HepG2 (cell line): ENCODE data around the gene EPHA4. TPM values are rescaled to one million over a fixed set of nuclear protein-coding genes. Genes with fewer than 3 reads are reported as not detected.
A peak's percentile ranks its signal among the peaks of the same experiment; 100 is the strongest.

ENCODE experiments used
- ATAC-seq: fragments of 200-7000 bp; cut with Tn5 transposase; 3 replicates; pipeline ENCODE4 v1.9.1; 2020; ENCODE audit warnings: mild to moderate bottlenecking, moderate library complexity
- BruUV-seq: library from RNA; stranded (reverse); fragments of 400-500 nt; replicated peaks from 2 replicates; lab custom pipeline; 2021; lab: Mats Ljungman, UMichigan
- CTCF ChIA-PET: fragments of 300-600 bp; formaldehyde crosslinking; extraction: SDS; loops from one replicate; lab custom pipeline; 2021; ENCODE audit warnings: low total read pairs, inconsistent platforms, low intra/inter-chr PET ratio; lab: Yijun Ruan, JAX
- POLR2A ChIA-PET: fragments of 350-600 bp; sonication (Branson Sonifier 250); formaldehyde crosslinking; loops from one replicate; lab custom pipeline; 2020; ENCODE audit warnings: antibody characterized with exemption, inconsistent platforms; lab: Yijun Ruan, JAX
- DNase-seq: peaks from one replicate; pipeline ENCODE4 v3.0.0-alpha.2; 2015; ENCODE audit warnings: low spot score
- FAIRE-seq: peaks from 3 replicates; lab custom pipeline; 2011; peaks lifted over from hg19 to GRCh38; lab: Jason Lieb, UNC
- H2AFZ ChIP-seq: one replicate; pipeline ENCODE4 v1.6.1; 2011; ENCODE audit warnings: low read length, inconsistent platforms
- H3K27ac ChIP-seq: fragments of 300-600 bp; 3 replicates; pipeline ENCODE4 v1.8.0; 2011; ENCODE audit warnings: mixed run types, mild to moderate bottlenecking, mixed read lengths, low read length, inconsistent platforms; ENCODE audit not compliant: insufficient read depth; ENCODE audit errors: extremely low read length
- H3K27me3 ChIP-seq, 2 experiments: fragments of 200-600 bp in 1 of 2; 2 replicates in 1 of 2; 3 replicates in 1 of 2; pipeline versions ENCODE4 v1.6.0 to v1.8.0; 2011; ENCODE audit warnings: low read length in 2 of 2, mild to moderate bottlenecking in 2 of 2, moderate library complexity in 2 of 2, inconsistent platforms in 1 of 2; ENCODE audit not compliant: insufficient read depth in 2 of 2, control insufficient read depth in 1 of 2
- H3K36me3 ChIP-seq, 2 experiments: fragments of 200-600 bp in 1 of 2; replicated peaks in 1 of 2; 2 replicates in 1 of 2; 3 replicates in 1 of 2; pipeline versions ENCODE4 v1.5.1 to v1.8.0; 2011; ENCODE audit warnings: low read length in 2 of 2, inconsistent platforms in 1 of 2; ENCODE audit not compliant: insufficient read depth in 2 of 2, control insufficient read depth in 1 of 2
- H3K4me1 ChIP-seq: 2 replicates; pipeline ENCODE4 v1.5.1; 2012; ENCODE audit warnings: low read length, inconsistent platforms; ENCODE audit not compliant: insufficient read depth
- H3K4me2 ChIP-seq: 2 replicates; pipeline ENCODE4 v1.6.0; 2011; ENCODE audit warnings: low read depth, low read length, inconsistent platforms
- H3K4me3 ChIP-seq, 3 experiments: fragments of 200-600 bp in 1 of 3; sonication (generic), shearing (Covaris generic) in 1 of 3; replicated peaks in 1 of 3; 2 replicates each; pipeline ENCODE4 v1.5.1; 2011 to 2016; ENCODE audit warnings: low read length in 3 of 3, inconsistent platforms in 2 of 3, low read depth in 2 of 3, mild to moderate bottlenecking in 2 of 3, control low read depth in 1 of 3, mixed read lengths in 1 of 3; ENCODE audit not compliant: insufficient read depth in 1 of 3
- H3K79me2 ChIP-seq: one replicate; pipeline ENCODE4 v1.6.1; 2011; ENCODE audit warnings: low read length, inconsistent platforms; ENCODE audit not compliant: insufficient read depth
- H3K9ac ChIP-seq: 2 replicates; pipeline ENCODE4 v1.6.0; 2011; ENCODE audit warnings: mild to moderate bottlenecking, low read depth, low read length, inconsistent platforms; ENCODE audit not compliant: insufficient read depth
- H3K9me3 ChIP-seq: 2 replicates; pipeline ENCODE4 v1.5.1; 2012; ENCODE audit warnings: mild to moderate bottlenecking, low read length
- H4K20me1 ChIP-seq: 2 replicates; pipeline ENCODE4 v1.6.0; 2011; ENCODE audit warnings: inconsistent platforms, mild to moderate bottlenecking, low read length, moderate library complexity; ENCODE audit not compliant: insufficient read depth
- MAFG ChIP-seq: sonication (generic); formaldehyde crosslinking; IDR thresholded peaks from 2 replicates; pipeline ENCODE4 v1.5.1; 2020; ENCODE audit warnings: mild to moderate bottlenecking, missing genetic modification reagents
- POLR2A ChIP-seq, 2 experiments: IDR thresholded peaks; 2 replicates each; pipeline ENCODE4 v1.6.1; 2011; ENCODE audit warnings: low read depth in 2 of 2, low read length in 2 of 2, mild to moderate bottlenecking in 1 of 2, moderate library complexity in 1 of 2; ENCODE audit not compliant: insufficient read depth in 1 of 2
- ZNF501 ChIP-seq: sonication (generic); formaldehyde crosslinking; IDR thresholded peaks from 2 replicates; pipeline ENCODE4 v1.5.1; 2020; ENCODE audit warnings: mild to moderate bottlenecking, moderate library complexity, missing genetic modification reagents
- ZNF670 ChIP-seq: sonication (generic); formaldehyde crosslinking; IDR thresholded peaks from 2 replicates; pipeline ENCODE4 v1.8.0; 2022; ENCODE audit warnings: mild to moderate bottlenecking, missing genetic modification reagents, borderline replicate concordance
- WGBS: methylation state at CpG from one replicate; pipeline ENCODE4 v1.1.6; 2017; ENCODE audit warnings: low lambda C conversion rate; 5-methylcytosine and 5-hydroxymethylcytosine counted together
- in situ Hi-C: cut with HindIII; loops from 2 replicates; pipeline ENCODE4 v1.10.0; 2017; ENCODE audit warnings: low pct_unique_long_range_greater_than_20kb; ENCODE audit not compliant: extremely low pct_ligation_motif_present
- intact Hi-C: fragments of 100-400 bp; cut with micrococcal nuclease; formaldehyde crosslinking; loops from one replicate; pipeline ENCODE4 v1.10.0; 2022; ENCODE audit not compliant: unreplicated experiment
- polyA plus RNA-seq, 8 experiments: library from polyadenylated mRNA; depleted of rRNA in 3 of 8; stranded (reverse) in 7 of 8; unstranded in 1 of 8; fragments of >200 nt; fragmentation: Illumina TruSeq in 4 of 8; extraction: Trizol in 4 of 8; gene quantifications; 2 replicates each; pipeline versions ENCODE4 v1.2.1 to v1.2.3, GENCODE V29; 2011 to 2016; ENCODE audit warnings: low read depth in 4 of 8, missing spikeins in 1 of 8, mixed read lengths in 1 of 8; ENCODE audit not compliant: insufficient read depth in 1 of 8
- total RNA-seq, 5 experiments: library from RNA; depleted of rRNA; stranded (reverse); fragments of >200 nt; fragmentation: Illumina TruSeq; extraction: Trizol; gene quantifications; 2 replicates each; pipeline ENCODE4 v1.2.3, GENCODE V29; 2016; ENCODE audit warnings: low read depth in 1 of 5
- TF ChIP-seq, protein P1 (sequence below): sonication (generic); formaldehyde crosslinking; IDR thresholded peaks from 2 replicates; pipeline ENCODE4 v1.5.1; 2020; ENCODE audit warnings: mild to moderate bottlenecking, missing genetic modification reagents, borderline replicate concordance

The EPHA4 gene
- total and polyA plus RNA-seq, 2 of the 13 experiments (the other 11 are each of a cell fraction or from before 2014, with no cell fraction given) = not detected

DNA sequence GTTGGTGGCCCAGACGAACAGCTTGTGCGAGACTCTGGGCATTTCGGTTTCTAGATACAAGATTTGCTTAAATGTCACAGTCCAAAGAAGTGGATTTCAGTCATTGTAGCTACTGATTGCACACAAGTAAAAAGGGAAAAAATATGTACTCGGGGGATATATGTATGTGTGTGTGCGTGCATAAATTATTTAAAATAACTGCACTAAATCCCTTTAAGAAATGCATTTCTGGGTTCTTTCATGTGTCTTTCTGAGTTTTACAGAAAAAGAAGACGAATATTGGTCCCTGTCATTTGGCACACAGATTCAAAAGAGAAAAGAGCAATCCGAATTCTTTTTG lies 2.1 kb upstream of the EPHA4 start:
- no peaks in the 10 kb centered on the region for H3K9me3 ChIP-seq
- CTCF ChIA-PET = interaction anchor here (1.8 to 2.5 kb wide), 2 partner anchors 887 to 1838 kb away, joined by 13 to 33 read pairs; no protein-coding TSS in a partner anchor
- H2AFZ ChIP-seq = no peak overlapping the region
- H3K4me3 ChIP-seq = peak overlapping the region in 2 of 3 experiments; percentile 37 to 68; a peak in 1 of 6 replicates
- H3K9ac ChIP-seq = no peak overlapping the region
- WGBS = 20% methylated on average over 7 of the region's 7 CpGs
- POLR2A ChIA-PET = no interaction called here
- H3K4me2 ChIP-seq = peak overlapping the region; percentile 87
- DNase-seq = no peak
- intact Hi-C loops = no loop called here
- peaks cover 7% of the 10 kb centered on the region for H3K4me1 ChIP-seq
- H3K79me2 ChIP-seq = no peaks in the 10 kb centered on the region
- no peaks in the 10 kb centered on the region for H3K36me3 ChIP-seq
- no peaks in the 10 kb centered on the region for H4K20me1 ChIP-seq
- no peak for FAIRE-seq
- no peak overlapping the region for H3K27ac ChIP-seq
- no peak for TF ChIP-seq POLR2A (IDR thresholded peaks at IDR 0.05; ENCODE audit: insufficient read depth in 1 of 2, low read depth in 2 of 2, low read length in 2 of 2)
- TF ChIP-seq ZNF501 (CRISPR knock-in tag) = no peak
- no peak for TF ChIP-seq ZNF670 (CRISPR knock-in tag)
- TF ChIP-seq, protein P1, sequence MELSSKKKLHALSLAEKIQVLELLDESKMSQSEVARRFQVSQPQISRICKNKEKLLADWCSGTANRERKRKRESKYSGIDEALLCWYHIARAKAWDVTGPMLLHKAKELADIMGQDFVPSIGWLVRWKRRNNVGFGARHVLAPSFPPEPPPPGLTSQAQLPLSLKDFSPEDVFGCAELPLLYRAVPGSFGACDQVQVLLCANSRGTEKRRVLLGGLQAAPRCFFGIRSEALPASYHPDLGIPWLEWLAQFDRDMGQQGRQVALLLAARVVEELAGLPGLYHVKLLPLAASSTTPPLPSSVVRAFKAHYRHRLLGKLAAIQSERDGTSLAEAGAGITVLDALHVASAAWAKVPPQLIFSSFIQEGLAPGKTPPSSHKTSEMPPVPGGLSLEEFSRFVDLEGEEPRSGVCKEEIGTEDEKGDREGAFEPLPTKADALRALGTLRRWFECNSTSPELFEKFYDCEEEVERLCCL (CRISPR knock-in tag) = no peak
- TF ChIP-seq MAFG = no peak
- peaks cover 4 to 45% of the 10 kb centered on the region in 2 experiments; a peak in 4 of 5 replicates for H3K27me3 ChIP-seq
- in situ Hi-C loops = loop anchor here (5.0 to 25.0 kb wide), 3 partner anchors 887 to 1837 kb away; no protein-coding TSS in a partner anchor
- BruUV-seq = no TSS peak
- ATAC-seq = no peak
